Measurements from ENCODE around the gene INAFM2.

INAFM2 gene

GRCh38 chr15:40281057-40281800, 42.3 kb upstream of the INAFM2 start:
- TF ChIP-seq, protein P1, sequence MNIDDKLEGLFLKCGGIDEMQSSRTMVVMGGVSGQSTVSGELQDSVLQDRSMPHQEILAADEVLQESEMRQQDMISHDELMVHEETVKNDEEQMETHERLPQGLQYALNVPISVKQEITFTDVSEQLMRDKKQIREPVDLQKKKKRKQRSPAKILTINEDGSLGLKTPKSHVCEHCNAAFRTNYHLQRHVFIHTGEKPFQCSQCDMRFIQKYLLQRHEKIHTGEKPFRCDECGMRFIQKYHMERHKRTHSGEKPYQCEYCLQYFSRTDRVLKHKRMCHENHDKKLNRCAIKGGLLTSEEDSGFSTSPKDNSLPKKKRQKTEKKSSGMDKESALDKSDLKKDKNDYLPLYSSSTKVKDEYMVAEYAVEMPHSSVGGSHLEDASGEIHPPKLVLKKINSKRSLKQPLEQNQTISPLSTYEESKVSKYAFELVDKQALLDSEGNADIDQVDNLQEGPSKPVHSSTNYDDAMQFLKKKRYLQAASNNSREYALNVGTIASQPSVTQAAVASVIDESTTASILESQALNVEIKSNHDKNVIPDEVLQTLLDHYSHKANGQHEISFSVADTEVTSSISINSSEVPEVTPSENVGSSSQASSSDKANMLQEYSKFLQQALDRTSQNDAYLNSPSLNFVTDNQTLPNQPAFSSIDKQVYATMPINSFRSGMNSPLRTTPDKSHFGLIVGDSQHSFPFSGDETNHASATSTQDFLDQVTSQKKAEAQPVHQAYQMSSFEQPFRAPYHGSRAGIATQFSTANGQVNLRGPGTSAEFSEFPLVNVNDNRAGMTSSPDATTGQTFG (tag by site-specific recombination; IDR thresholded peaks at IDR 0.05; ENCODE audit: borderline replicate concordance), result no peak
- TF ChIP-seq ZSCAN30 (tag by site-specific recombination; IDR thresholded peaks at IDR 0.05), result no peak
- TF ChIP-seq ZBTB1 (tag by site-specific recombination; IDR thresholded peaks at IDR 0.05), result no peak
- TF ChIP-seq ZNF549 (tag by site-specific recombination; IDR thresholded peaks at IDR 0.05), result no peak
- TF ChIP-seq, protein P2, sequence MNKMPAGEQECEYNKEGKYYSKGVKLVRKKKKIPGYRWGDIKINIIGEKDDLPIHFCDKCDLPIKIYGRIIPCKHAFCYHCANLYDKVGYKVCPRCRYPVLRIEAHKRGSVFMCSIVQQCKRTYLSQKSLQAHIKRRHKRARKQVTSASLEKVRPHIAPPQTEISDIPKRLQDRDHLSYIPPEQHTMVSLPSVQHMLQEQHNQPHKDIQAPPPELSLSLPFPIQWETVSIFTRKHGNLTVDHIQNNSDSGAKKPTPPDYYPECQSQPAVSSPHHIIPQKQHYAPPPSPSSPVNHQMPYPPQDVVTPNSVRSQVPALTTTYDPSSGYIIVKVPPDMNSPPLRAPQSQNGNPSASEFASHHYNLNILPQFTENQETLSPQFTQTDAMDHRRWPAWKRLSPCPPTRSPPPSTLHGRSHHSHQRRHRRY (tag by site-specific recombination; IDR thresholded peaks at IDR 0.05), result no peak
- TF ChIP-seq, protein P3, sequence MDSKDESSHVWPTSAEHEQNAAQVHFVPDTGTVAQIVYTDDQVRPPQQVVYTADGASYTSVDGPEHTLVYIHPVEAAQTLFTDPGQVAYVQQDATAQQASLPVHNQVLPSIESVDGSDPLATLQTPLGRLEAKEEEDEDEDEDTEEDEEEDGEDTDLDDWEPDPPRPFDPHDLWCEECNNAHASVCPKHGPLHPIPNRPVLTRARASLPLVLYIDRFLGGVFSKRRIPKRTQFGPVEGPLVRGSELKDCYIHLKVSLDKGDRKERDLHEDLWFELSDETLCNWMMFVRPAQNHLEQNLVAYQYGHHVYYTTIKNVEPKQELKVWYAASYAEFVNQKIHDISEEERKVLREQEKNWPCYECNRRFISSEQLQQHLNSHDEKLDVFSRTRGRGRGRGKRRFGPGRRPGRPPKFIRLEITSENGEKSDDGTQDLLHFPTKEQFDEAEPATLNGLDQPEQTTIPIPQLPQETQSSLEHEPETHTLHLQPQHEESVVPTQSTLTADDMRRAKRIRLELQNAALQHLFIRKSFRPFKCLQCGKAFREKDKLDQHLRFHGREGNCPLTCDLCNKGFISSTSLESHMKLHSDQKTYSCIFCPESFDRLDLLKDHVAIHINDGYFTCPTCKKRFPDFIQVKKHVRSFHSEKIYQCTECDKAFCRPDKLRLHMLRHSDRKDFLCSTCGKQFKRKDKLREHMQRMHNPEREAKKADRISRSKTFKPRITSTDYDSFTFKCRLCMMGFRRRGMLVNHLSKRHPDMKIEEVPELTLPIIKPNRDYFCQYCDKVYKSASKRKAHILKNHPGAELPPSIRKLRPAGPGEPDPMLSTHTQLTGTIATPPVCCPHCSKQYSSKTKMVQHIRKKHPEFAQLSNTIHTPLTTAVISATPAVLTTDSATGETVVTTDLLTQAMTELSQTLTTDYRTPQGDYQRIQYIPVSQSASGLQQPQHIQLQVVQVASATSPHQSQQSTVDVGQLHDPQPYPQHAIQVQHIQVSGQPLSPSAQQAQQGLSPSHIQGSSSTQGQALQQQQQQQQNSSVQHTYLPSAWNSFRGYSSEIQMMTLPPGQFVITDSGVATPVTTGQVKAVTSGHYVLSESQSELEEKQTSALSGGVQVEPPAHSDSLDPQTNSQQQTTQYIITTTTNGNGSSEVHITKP (tag by site-specific recombination; IDR thresholded peaks at IDR 0.05), result no peak
- TF ChIP-seq ZNF341 (tag by site-specific recombination; IDR thresholded peaks at IDR 0.05; ENCODE audit: low read depth), result no peak
- no peak for TF ChIP-seq ZNF658 (tag by site-specific recombination; IDR thresholded peaks at IDR 0.05)
- no peak for TF ChIP-seq ZNF501 (tag by site-specific recombination; IDR thresholded peaks at IDR 0.05)
- no peak for TF ChIP-seq MZF1 (tag by site-specific recombination; IDR thresholded peaks at IDR 0.05; ENCODE audit: borderline replicate concordance)
- TF ChIP-seq ZFP3 (tag by site-specific recombination; IDR thresholded peaks at IDR 0.05; ENCODE audit: low read depth), result no peak
- TF ChIP-seq SCRT2 (tag by site-specific recombination; IDR thresholded peaks at IDR 0.05), result no peak
- TF ChIP-seq ZNF335 (tag by site-specific recombination; conservative IDR thresholded peaks at IDR 0.05), result no peak
- no peak for TF ChIP-seq YY1 (tag by site-specific recombination; IDR thresholded peaks at IDR 0.05)
- no peak for TF ChIP-seq MEIS1 (CRISPR knock-in tag; IDR thresholded peaks at IDR 0.05; ENCODE audit: borderline replicate concordance)
- TF ChIP-seq ZNF704 (tag by site-specific recombination; IDR thresholded peaks at IDR 0.05), result no peak
- no peak for TF ChIP-seq ZNF175 (tag by site-specific recombination; IDR thresholded peaks at IDR 0.05)
- TF ChIP-seq ZNF23 (tag by site-specific recombination; IDR thresholded peaks at IDR 0.05; ENCODE audit: borderline replicate concordance), result no peak
- TF ChIP-seq ZNF366 (tag by site-specific recombination; conservative IDR thresholded peaks at IDR 0.05), result no peak
- TF ChIP-seq KLF10 (tag by site-specific recombination; IDR thresholded peaks at IDR 0.05), result no peak

More at GRCh38 chr15:40281057-40281800, 42.3 kb upstream of the INAFM2 start:
- no peak overlapping the region for H3K4me3 ChIP-seq (ENCODE audit: low read depth, low read length)
- CTCF ChIA-PET, result interaction anchor here (0.7 to 10.6 kb wide), 6 partner anchors 10 to 234 kb away, joined by 3 to 248 read pairs (median 6); partner anchors contain the start of genes CCDC9B and PLCB2
- no peaks in the 10 kb centered on the region for H3K9me3 ChIP-seq (ENCODE audit: control insufficient read depth, insufficient read depth, low read depth, low read length)
- 0 out of 2 replicates have a peak, but pooled peaks cover 2% of the 10 kb centered on the region for H3K4me1 ChIP-seq (ENCODE audit: control insufficient read depth, insufficient read depth, low read length)
- POLR2A ChIA-PET, result no interaction called here
- H3K27ac ChIP-seq (ENCODE audit: extremely low read depth, low read depth, low read length), result no peak overlapping the region
- H3K36me3 ChIP-seq (ENCODE audit: control insufficient read depth in 2 of 2, insufficient read depth in 1 of 2, low read length in 2 of 2), result no peaks in the 10 kb centered on the region
